Measurements from ENCODE around the gene NTM.
"Not testable (repeated sequence)": the region's sequence is repeated elsewhere in the genome, so short reads cannot be mapped to it uniquely, and the experiment has no call there.

Gene NTM

GRCh38 chr11:132062541-132062940 lies 692.1 kb downstream of the NTM start:
- DNase-seq, result no peak

GRCh38 chr11:132064987-132065620 lies 694.7 kb downstream of the NTM start:
- DNase-seq, result no peak

GRCh38 chr11:132068556-132068955 lies 698.1 kb downstream of the NTM start:
- no peak for DNase-seq

- DNase-seq, result not testable (repeated sequence)
These were observed 699.2 kb downstream of the NTM start for GRCh38 chr11:132069593-132069992.

- not testable (repeated sequence) for DNase-seq
These were observed 700.5 kb downstream of the NTM start for GRCh38 chr11:132070907-132071306.

- no peak for DNase-seq
These were observed 701.8 kb downstream of the NTM start for GRCh38 chr11:132072044-132072857.

- DNase-seq, result no peak
These were observed 702.4 kb downstream of the NTM start for GRCh38 chr11:132072858-132073211.

- DNase-seq, result no peak
These were observed 703.4 kb downstream of the NTM start for GRCh38 chr11:132073787-132074186.

GRCh38 chr11:132075447-132075846 lies 705.0 kb downstream of the NTM start:
- DNase-seq, result no peak

- DNase-seq, result no peak
These were observed 707.0 kb downstream of the NTM start for GRCh38 chr11:132077416-132077815.

- no peak for DNase-seq
These were observed 708.1 kb downstream of the NTM start for GRCh38 chr11:132078264-132079076.

- DNase-seq, result no peak
These were observed 709.7 kb downstream of the NTM start for GRCh38 chr11:132080127-132080526.

GRCh38 chr11:132082566-132082965 lies 712.2 kb downstream of the NTM start:
- no peak for DNase-seq

GRCh38 chr11:132084433-132084832 lies 714.0 kb downstream of the NTM start:
- DNase-seq, result no peak

GRCh38 chr11:132087148-132087547 lies 716.7 kb downstream of the NTM start:
- no peak for DNase-seq

GRCh38 chr11:132088551-132088950 lies 718.1 kb downstream of the NTM start:
- no peak for DNase-seq

GRCh38 chr11:132093536-132094259 lies 723.3 kb downstream of the NTM start:
- DNase-seq, result no peak

GRCh38 chr11:132094598-132094997 lies 724.2 kb downstream of the NTM start:
- DNase-seq, result no peak

GRCh38 chr11:132095230-132096131 lies 725.1 kb downstream of the NTM start:
- DNase-seq, result no peak

GRCh38 chr11:132096132-132096825 lies 725.9 kb downstream of the NTM start:
- DNase-seq, result no peak

GRCh38 chr11:132099692-132100091 lies 729.3 kb downstream of the NTM start:
- peak; percentile 1 for DNase-seq

Measured in NCI-H1436 (cell line).